ENCODE measurements around the gene CXCL14. TPM values are rescaled to one million over a fixed set of nuclear protein-coding genes. Genes with fewer than 3 reads are reported as not detected.

CXCL14 gene
- total and polyA plus RNA-seq, 7 donors = 2.2 to 56.7 (median 16.1) TPM

DNA sequence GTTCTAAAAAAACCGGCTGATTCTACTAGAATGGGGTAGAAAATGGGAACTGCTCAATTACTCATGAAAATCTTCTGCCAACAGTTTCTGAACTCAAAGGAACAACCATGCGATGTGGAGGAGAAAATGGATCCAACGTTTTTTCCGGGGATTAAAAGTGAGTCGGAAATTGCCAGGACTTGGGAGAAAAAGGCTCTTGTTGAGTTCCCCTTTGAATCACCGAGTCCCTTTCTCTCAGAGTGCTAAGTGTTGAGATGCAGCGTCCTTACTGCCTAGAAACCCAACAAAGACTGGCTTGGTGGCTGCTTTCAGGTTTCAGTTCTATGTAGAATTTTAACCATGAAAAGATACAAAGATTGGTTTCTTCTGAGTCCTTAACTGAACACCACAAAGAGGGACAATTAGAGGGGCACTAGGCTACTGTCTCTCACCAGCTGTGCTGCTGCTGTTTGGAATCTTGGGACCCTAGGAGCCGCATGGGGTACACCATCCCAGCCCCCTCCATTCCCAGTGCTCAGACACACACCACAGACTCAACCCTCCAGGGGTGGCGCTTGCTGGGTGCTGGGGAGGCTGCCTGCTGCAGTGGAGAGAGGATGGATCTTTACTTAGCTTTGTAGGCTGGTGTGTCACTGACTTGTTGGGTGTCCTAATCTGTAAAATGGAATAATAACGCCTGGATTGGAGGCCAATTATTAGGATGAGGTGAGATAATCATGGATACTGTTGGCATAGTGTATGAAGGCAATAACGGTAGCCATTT is 21.5 kb downstream of the CXCL14 start:
- H3K4me3 ChIP-seq = no peak overlapping the region
- intact Hi-C loops (cut with DNase I) = no loop called here
- H3K27me3 ChIP-seq = peaks cover 0 to 39% (median 4%) of the 10 kb centered on the region in 3 donors
- TF ChIP-seq POLR2A (IDR thresholded peaks at IDR 0.05) (no peak), POLR2AphosphoS5 (IDR thresholded peaks at IDR 0.05) (no peak), EP300 (IDR thresholded peaks at IDR 0.05) (no peak)
- TF ChIP-seq, protein P1, sequence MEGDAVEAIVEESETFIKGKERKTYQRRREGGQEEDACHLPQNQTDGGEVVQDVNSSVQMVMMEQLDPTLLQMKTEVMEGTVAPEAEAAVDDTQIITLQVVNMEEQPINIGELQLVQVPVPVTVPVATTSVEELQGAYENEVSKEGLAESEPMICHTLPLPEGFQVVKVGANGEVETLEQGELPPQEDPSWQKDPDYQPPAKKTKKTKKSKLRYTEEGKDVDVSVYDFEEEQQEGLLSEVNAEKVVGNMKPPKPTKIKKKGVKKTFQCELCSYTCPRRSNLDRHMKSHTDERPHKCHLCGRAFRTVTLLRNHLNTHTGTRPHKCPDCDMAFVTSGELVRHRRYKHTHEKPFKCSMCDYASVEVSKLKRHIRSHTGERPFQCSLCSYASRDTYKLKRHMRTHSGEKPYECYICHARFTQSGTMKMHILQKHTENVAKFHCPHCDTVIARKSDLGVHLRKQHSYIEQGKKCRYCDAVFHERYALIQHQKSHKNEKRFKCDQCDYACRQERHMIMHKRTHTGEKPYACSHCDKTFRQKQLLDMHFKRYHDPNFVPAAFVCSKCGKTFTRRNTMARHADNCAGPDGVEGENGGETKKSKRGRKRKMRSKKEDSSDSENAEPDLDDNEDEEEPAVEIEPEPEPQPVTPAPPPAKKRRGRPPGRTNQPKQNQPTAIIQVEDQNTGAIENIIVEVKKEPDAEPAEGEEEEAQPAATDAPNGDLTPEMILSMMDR (IDR thresholded peaks at IDR 0.05) = no peak
- H3K9me3 ChIP-seq = no peaks in the 10 kb centered on the region
- H3K36me3 ChIP-seq = no peaks in the 10 kb centered on the region
- peaks cover 0 to 4% (median 0%) of the 10 kb centered on the region in 4 donors for H3K4me1 ChIP-seq
- H3K27ac ChIP-seq = no peak overlapping the region
- 79 to 80% methylated on average over 11 of the region's 11 CpGs for WGBS, 2 donors
- peak; percentile 42 for DNase-seq

DNA sequence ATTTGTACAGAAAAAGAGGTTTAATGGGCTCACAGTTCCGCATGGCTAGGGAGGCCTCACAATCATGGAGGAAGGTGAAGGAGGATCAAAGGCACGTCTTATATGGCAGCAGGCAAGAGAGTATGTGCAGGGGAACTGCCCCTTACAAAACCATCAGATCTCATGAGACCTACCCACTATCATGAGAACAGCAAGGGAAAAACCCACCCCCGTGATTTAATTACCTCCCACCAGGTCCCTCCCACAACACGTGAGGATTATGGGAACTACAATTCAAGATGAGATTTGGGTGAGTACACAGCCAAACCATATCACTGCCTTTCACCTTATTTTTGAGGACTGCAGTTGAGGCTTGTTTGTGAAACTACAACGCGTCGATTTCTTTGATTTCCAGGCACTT is 22.2 kb downstream of the CXCL14 start:
- peaks cover 0 to 39% (median 4%) of the 10 kb centered on the region in 3 donors for H3K27me3 ChIP-seq
- 73 to 78% methylated on average over 7 of the region's 7 CpGs for WGBS, 2 donors

DNA sequence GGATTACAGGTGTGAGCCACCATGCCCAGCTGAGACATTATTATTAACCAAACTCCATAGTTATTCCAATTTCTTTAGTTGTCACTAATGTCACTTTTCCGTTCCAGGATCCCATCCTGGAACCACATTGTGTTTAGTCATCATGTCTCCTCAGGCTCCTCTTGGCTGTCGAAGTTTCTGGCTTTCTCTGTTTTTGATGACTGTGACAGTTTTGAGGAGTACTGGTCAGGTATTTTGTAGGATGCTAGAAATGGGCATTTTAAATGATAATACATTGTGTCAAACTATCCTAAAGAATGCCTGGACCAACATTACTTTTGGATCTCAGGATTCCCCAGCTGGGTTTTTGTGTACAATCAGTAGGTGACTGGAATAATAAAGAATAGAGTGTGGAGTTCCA is 23.3 kb downstream of the CXCL14 start:
- Histone ChIP-seq H3K9me3 (no peaks in the 10 kb centered on the region), H3K27ac (no peak overlapping the region), H3K4me1 (no peaks in the 10 kb centered on the region), H3K36me3 (no peaks in the 10 kb centered on the region), H3K27me3 (peaks cover 0 to 39% (median 4%) of the 10 kb centered on the region in 3 donors), H3K4me3 (no peak overlapping the region)
- DNase-seq = no peak
- intact Hi-C loops (cut with DNase I) = no loop called here
- 88 to 95% methylated on average over 2 of the region's 2 CpGs for WGBS, 2 donors
- no peak for TF ChIP-seq EP300 (IDR thresholded peaks at IDR 0.05)
- no peak for TF ChIP-seq POLR2A (IDR thresholded peaks at IDR 0.05)
- TF ChIP-seq POLR2AphosphoS5 (IDR thresholded peaks at IDR 0.05) = no peak
- TF ChIP-seq, protein P1 (IDR thresholded peaks at IDR 0.05) = no peak

More for the DNA sequence above, 22.2 kb downstream of the CXCL14 start:
- intact Hi-C loops (cut with DNase I) = no loop called here
- DNase-seq = no peak
- Histone ChIP-seq H3K36me3 (no peaks in the 10 kb centered on the region), H3K4me1 (peaks cover 0 to 4% (median 0%) of the 10 kb centered on the region in 4 donors), H3K27ac (no peak overlapping the region), H3K4me3 (no peak overlapping the region), H3K9me3 (no peaks in the 10 kb centered on the region)
- TF ChIP-seq POLR2A (IDR thresholded peaks at IDR 0.05) (no peak), POLR2AphosphoS5 (IDR thresholded peaks at IDR 0.05) (no peak), EP300 (IDR thresholded peaks at IDR 0.05) (no peak)
- TF ChIP-seq, protein P1 (IDR thresholded peaks at IDR 0.05) = no peak

DNA sequence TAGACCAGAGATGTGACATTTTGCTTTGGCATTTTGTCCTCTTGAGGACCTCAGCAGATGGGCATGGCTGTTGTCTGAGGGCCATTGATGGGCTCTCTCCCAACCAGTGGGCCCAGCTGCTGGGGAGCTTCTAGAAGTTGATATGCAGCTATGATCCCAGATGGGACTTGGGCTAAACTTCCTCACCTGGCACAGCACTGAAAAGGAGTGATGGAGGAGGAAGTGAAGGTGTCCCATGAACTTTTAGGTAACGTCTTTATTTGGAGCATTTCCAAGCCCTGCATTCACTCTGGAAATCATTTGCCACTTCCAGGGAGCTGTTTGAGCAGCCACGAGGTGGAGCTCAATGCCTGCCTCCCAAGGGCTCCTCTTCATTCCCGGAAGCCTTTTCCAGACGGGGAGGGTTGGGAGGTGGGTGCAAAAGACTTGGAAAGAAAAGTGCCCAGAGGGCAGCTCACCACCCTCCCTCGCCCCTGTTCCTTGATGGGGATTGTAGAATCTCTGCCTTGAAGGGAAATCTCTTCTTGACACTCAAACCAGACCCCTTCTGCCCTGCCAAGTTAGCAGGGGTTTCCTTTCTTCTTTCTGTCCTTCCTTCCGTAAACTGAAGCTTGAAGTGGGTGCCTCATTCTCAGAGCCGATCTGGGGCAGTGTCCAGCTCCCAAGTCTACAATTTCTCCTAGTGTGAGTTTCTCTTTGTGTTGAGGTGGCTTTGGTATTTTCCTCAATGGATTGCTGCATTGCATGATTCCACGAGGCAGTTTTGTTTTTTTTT is 24.9 kb downstream of the CXCL14 start:
- no peak overlapping the region for H3K27ac ChIP-seq
- H3K9me3 ChIP-seq = no peaks in the 10 kb centered on the region
- intact Hi-C loops (cut with DNase I) = no loop called here
- peaks cover 0 to 31% (median 4%) of the 10 kb centered on the region in 3 donors for H3K27me3 ChIP-seq
- no peak overlapping the region for H3K4me3 ChIP-seq
- TF ChIP-seq POLR2A (IDR thresholded peaks at IDR 0.05) = no peak
- TF ChIP-seq, protein P1 (IDR thresholded peaks at IDR 0.05) = no peak
- TF ChIP-seq POLR2AphosphoS5 (IDR thresholded peaks at IDR 0.05) = no peak
- TF ChIP-seq EP300 (IDR thresholded peaks at IDR 0.05) = no peak
- DNase-seq = no peak
- 9 to 24% methylated on average over 8 of the region's 8 CpGs for WGBS, 2 donors
- H3K36me3 ChIP-seq = no peaks in the 10 kb centered on the region
- no peaks in the 10 kb centered on the region for H3K4me1 ChIP-seq
